Stimulated activated CD4-positive, alpha-beta T cell treated with anti-CD3 and anti-CD28 coated beads, Interleukin-2, amount 100 ng/mL, for 48 hours (primary cell): Measurements from ENCODE around the gene EBF3.
A peak's percentile ranks its signal among the peaks of the same experiment; 100 is the strongest.

Source experiments
- DNase-seq, 2 donors: peaks; one replicate each; pipeline ENCODE4 v3.0.0-alpha.2; 2020

Gene EBF3

GRCh38 chr10:129970465-129971364, 6.6 kb upstream of the EBF3 start:
- DNase-seq = no peak

- DNase-seq = no peak
Observed at GRCh38 chr10:129969911-129970464, 5.9 kb upstream of the EBF3 start.

GRCh38 chr10:129969184-129969910, 5.3 kb upstream of the EBF3 start:
- no peak for DNase-seq

GRCh38 chr10:129968853-129969183, 4.7 kb upstream of the EBF3 start:
- DNase-seq = peak in 1 of 2 donors; percentile 52

DNA sequence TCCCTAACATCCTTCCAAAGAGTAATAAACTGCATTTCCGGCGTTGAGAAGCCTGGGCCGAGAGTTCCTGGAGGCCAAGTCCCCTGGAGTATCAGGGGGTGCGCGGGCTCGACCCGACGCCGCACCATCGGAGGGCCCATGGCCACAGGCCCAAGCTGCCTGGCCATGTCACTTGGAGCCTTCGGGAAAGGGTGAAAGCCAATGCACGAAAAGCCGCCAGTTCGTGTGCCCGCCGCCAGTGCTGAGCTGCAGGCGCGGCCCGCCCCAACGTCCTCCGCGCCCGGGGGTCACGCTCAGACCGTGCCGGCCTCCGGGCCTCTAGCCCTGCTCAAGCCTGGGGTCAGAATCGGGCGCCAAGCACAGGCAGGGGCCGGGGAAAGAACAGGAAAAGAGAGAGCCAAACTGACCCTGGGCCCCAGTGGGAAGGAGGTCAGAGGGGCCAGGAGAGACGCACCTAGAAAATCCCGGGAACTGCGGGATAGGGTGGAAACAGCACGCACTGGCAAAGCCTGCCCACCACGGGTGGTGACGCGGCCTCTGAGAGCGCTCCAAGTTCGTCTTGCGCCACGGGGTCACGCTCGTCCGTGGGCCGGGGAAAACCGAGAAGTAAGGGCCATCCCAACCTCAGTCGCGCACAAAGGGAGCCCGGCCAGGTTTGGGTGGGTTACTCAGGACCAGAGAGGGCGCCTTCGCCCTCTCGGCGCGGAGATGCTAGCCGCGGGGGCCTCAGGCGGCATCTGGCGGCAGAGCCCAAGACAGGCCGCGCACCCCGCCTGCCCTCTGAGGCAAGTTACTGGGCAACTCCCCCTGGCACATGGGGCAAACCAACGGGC, 4.2 kb upstream of the EBF3 start:
- DNase-seq = no peak

GRCh38 chr10:129967579-129968019, 3.5 kb upstream of the EBF3 start:
- no peak for DNase-seq

- no peak for DNase-seq
Observed at GRCh38 chr10:129966889-129967578, 3.0 kb upstream of the EBF3 start.

- no peak for DNase-seq
Observed at GRCh38 chr10:129966370-129966888, 2.4 kb upstream of the EBF3 start.

- DNase-seq = no peak
Observed at GRCh38 chr10:129965959-129966358, 1.9 kb upstream of the EBF3 start.

GRCh38 chr10:129965425-129965808, 1.3 kb upstream of the EBF3 start:
- no peak for DNase-seq

GRCh38 chr10:129964611-129965424, 744 bp upstream of the EBF3 start:
- no peak for DNase-seq

DNA sequence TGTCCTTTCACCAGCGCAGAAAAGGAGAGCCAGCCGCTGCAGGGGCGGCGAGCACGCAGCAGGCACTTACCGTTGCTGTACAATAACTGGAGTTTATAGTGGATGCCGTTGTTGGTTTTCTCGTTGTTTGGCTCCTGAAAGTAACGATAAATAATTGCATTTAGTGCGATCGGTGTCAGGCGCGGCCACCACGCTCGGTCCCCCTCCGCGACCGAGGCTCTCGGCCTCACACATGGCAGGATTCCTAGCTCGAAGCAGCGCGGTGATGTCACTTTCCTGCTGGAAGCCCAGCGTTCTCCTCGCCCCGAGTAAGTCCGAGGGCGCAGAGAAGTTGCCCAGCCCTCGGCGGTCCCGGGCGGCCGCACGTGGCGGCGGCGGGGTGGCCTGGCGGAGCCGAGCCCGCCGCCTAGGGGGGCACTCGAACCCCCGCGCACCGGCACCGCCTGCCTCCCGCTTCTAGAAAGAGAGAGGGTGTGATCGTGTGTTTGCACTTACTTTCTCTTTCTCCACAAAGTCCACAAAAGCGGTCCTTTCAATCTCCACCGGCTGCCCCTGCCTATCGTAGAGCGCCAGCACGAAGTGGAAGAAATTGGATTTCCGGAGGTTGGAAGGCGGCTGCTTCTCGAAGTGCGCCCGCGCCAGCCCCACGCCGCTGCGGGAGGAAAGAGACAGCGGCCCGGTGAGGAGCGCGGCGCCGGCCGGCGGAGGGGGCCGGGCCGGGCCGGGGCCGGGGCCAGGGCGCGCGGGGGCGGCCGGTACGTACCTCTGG, 1.0 kb downstream of the EBF3 start:
- DNase-seq = no peak

DNA sequence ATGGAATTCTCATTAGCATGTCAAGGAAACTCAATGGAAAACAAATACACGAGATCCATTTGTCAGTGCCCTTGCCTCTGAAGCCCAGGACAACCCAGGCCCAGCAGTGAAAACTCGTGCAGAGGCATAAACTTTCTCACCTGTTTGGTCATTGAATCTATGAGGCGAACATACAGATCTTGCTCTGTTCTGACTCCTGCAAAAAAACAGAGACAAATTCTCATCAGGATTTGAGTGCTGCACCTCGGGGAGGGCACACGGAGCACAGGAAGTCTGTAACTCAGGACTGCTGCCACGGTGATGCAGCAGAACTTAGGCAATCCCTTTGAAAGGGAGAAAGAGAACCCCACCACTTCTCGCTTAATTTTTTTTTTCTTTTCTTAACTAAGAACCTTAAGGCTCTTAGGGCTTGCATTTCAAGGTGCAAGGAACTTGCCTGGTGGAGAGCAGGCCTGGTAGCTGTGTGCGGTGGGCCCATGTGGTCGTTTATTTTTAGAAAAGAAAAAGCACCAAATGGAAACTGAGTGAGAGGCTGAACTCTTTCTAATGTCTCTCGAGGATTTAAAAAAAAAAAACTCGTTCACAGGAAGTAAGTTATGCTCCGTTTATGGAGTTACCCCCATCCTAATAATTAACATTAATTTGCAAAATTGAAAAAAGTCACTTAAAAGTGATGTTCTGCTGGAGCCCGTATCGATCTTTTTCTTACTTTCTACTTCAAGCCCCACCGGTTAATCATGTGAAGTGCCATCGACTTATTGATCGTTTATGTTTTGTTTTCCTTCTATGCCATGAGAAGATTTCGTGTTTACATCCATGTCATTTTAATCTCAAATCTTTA, 1.8 kb downstream of the EBF3 start:
- no peak for DNase-seq

GRCh38 chr10:129961157-129961701, 2.8 kb downstream of the EBF3 start:
- no peak for DNase-seq

DNA sequence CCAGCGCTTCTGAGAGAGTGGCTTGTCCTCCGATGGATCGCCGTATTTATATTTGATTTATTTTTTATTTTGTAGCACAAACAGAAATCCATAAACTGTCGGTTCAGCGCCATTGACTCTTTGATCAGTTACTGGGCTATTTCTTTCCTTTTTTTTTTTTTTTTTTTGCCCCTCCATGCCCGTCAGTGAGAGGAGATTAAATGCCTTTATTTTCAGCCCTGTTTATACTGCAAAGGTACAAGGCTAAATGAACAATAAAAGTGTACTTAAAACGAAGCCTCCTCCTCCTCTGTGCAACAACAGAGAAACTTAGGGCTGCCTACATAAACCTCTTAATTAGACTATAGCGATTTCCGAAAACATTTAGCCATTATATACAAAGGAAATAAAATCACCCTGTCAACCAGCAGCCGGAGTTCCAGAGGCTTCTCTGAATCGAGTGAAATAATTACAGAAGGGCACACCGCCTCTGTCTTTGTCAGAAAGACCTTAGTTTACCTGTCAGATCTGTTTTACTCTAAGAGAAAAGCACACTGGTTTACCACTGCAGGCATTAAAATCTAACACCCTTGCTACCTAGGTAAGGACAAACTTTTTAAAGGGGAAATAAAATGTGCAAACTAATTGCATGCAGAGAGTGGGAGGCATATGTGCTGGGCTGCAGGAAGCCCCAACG, 3.5 kb downstream of the EBF3 start:
- DNase-seq = no peak

- DNase-seq = no peak
Observed at GRCh38 chr10:129959544-129960480, 4.3 kb downstream of the EBF3 start.
